Mesothelial cell of epicardium (in vitro differentiated cells): Measurements from ENCODE around the gene CCDC61. TPM values are rescaled to one million over a fixed set of nuclear protein-coding genes. Genes with fewer than 3 reads are reported as not detected.

Source experiments
- DNase-seq, 2 experiments: peaks; one replicate each; pipeline ENCODE4 v3.0.0; 2021; ENCODE audit warnings: low spot score in 2 of 2; ENCODE audit not compliant: unreplicated experiment in 2 of 2
- H3K27ac Mint-ChIP-seq: 2 replicates; pipeline ENCODE4 v1.8.0; 2021; ENCODE audit warnings: mixed read lengths
- H3K27me3 Mint-ChIP-seq: 2 replicates; pipeline ENCODE4 v1.8.0; 2021; ENCODE audit warnings: low read depth, mixed read lengths
- H3K36me3 Mint-ChIP-seq: 2 replicates; pipeline ENCODE4 v1.8.0; 2021; ENCODE audit warnings: mixed read lengths
- H3K4me1 Mint-ChIP-seq: 2 replicates; pipeline ENCODE4 v1.8.0; 2021; ENCODE audit warnings: mixed read lengths
- H3K4me3 Mint-ChIP-seq: 2 replicates; pipeline ENCODE4 v1.8.0; 2021; ENCODE audit warnings: mild to moderate bottlenecking, moderate library complexity, mixed read lengths
- H3K9me3 Mint-ChIP-seq: 2 replicates; pipeline ENCODE4 v1.8.0; 2021; ENCODE audit warnings: mixed read lengths
- total RNA-seq: library from RNA; stranded (reverse); gene quantifications from 3 replicates; pipeline ENCODE4 v1.2.1, GENCODE V29; 2021
- TF ChIP-seq, protein P1 (sequence below): fragments of 200-600 bp; sonication (generic); IDR thresholded peaks from one replicate; pipeline ENCODE4 v1.5.0; 2021; ENCODE audit warnings: antibody characterized with exemption; ENCODE audit not compliant: unreplicated experiment

Gene CCDC61
- total RNA-seq, 1 donor from 2014 or later = 22.3 TPM

DNA sequence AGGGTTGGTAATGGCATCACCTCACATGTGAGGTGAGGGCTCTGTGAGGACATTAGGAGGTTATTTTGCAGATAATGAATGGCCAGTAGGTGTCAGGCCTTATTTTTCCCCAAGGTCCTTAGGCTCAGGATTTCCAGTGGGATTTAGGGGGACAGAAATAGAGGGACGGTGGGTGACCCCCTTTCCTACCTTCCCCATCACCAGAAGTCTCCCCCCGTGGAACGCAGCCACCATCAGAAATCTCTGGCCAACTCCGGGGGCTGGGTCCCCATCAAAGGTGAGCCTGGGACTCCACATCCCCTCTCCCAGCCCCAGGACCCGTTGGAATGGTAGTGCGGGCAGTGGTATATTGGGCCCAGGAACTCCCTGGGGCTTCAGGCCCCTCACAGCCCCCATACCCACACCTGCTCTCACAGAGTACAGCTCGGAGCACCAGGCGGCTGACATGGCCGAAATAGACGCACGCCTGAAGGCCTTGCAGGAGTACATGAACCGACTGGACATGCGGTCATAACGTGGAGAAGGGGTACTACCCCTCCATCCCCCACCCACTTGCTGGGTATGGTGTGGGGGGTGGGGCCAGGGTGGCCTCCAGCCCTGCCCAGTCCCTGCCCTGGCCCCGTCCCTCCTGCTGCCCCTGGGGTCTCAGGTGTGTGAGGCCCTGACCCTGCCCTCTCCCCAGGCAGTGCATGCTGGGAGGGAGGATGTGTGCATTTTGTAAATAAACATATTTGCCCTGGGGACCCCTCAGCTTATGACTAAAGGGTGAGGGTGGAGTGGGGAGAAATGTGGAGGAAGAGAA, 22.8 kb downstream of the CCDC61 start:
- Mint-ChIP-seq H3K27me3 (peaks cover 31% of the 10 kb centered on the region), H3K4me1 (peaks cover 17% of the 10 kb centered on the region), H3K36me3 (no peaks in the 10 kb centered on the region), H3K4me3 (no peak overlapping the region), H3K27ac (no peak overlapping the region), H3K9me3 (no peaks in the 10 kb centered on the region)
- no peak for DNase-seq
- TF ChIP-seq, protein P1, sequence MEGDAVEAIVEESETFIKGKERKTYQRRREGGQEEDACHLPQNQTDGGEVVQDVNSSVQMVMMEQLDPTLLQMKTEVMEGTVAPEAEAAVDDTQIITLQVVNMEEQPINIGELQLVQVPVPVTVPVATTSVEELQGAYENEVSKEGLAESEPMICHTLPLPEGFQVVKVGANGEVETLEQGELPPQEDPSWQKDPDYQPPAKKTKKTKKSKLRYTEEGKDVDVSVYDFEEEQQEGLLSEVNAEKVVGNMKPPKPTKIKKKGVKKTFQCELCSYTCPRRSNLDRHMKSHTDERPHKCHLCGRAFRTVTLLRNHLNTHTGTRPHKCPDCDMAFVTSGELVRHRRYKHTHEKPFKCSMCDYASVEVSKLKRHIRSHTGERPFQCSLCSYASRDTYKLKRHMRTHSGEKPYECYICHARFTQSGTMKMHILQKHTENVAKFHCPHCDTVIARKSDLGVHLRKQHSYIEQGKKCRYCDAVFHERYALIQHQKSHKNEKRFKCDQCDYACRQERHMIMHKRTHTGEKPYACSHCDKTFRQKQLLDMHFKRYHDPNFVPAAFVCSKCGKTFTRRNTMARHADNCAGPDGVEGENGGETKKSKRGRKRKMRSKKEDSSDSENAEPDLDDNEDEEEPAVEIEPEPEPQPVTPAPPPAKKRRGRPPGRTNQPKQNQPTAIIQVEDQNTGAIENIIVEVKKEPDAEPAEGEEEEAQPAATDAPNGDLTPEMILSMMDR = no peak

DNA sequence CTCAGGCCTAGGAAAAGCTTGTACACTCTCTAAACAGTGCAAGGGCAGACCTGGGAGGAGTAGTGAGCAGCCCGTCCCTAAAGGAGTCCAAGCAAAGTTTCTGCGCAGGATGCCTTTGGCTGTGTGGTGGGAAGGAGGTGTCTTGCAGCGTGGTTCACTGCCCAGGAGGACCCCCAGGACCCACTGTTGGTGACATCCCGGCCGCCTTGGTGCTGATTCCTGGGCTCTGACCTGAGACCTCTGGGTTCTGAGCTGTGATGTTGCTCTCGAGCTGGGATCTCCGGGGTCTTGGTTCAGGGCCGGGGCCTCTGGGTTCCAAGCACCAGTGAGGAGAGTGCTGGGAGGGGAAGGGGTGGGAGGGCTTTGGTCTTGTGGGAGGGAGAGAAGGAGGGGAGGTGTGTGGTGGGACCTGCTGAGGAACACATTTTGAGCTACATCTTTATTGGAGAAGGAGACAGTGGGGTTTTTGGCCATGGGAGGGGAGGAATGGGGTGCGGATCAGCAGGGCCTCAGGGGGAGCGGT, 23.5 kb downstream of the CCDC61 start:
- TF ChIP-seq, protein P1 = no peak
- H3K27me3 Mint-ChIP-seq = peaks cover 25% of the 10 kb centered on the region
- no peak overlapping the region for H3K4me3 Mint-ChIP-seq
- H3K4me1 Mint-ChIP-seq = peaks cover 17% of the 10 kb centered on the region
- H3K36me3 Mint-ChIP-seq = no peaks in the 10 kb centered on the region
- H3K27ac Mint-ChIP-seq = no peak overlapping the region
- no peaks in the 10 kb centered on the region for H3K9me3 Mint-ChIP-seq
- no peak for DNase-seq

DNA sequence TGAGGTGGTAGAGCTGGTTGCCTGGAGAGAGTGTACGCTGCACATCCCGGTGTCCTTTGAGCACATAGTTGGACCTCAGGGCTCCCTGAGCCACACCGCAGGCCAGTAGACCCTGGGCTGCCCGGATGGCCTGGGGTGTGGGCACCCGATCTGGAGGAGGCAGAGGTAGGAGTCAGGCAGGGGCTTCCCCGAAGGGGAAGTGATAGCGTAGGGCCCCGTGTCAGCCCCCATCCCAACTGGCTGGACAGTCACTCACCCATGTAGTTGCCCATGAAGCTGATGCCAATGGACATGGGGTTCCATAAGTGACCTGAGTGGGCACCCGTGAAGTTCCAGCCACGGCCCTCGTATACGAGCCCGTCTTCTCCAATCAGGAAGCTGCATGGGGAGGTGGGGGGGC, 24.0 kb downstream of the CCDC61 start:
- TF ChIP-seq, protein P1 = no peak
- Mint-ChIP-seq H3K4me3 (no peak overlapping the region), H3K9me3 (no peaks in the 10 kb centered on the region), H3K27ac (no peak overlapping the region), H3K36me3 (no peaks in the 10 kb centered on the region), H3K4me1 (peaks cover 16% of the 10 kb centered on the region), H3K27me3 (peaks cover 21% of the 10 kb centered on the region)
- no peak for DNase-seq

DNA sequence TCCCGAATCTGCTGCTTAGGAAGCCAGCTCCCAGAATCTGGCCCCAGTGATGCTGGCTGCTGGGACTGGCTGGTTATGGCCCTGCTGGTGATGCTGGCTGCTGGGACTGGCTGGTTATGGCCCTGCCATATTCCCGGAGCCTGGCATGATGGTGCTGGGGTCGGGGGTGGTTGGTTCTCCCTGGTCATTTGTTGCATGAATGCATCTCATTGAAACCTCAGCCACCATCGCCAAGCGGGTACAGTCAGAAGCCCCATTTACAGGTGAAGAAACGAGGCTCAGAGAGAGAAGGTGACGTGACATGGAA, 25.5 kb downstream of the CCDC61 start:
- Mint-ChIP-seq H3K27ac (no peak overlapping the region), H3K27me3 (peaks cover 8% of the 10 kb centered on the region), H3K4me3 (no peak overlapping the region), H3K9me3 (peaks cover 4% of the 10 kb centered on the region), H3K4me1 (peaks cover 7% of the 10 kb centered on the region), H3K36me3 (no peaks in the 10 kb centered on the region)
- TF ChIP-seq, protein P1 = no peak
- no peak for DNase-seq

DNA sequence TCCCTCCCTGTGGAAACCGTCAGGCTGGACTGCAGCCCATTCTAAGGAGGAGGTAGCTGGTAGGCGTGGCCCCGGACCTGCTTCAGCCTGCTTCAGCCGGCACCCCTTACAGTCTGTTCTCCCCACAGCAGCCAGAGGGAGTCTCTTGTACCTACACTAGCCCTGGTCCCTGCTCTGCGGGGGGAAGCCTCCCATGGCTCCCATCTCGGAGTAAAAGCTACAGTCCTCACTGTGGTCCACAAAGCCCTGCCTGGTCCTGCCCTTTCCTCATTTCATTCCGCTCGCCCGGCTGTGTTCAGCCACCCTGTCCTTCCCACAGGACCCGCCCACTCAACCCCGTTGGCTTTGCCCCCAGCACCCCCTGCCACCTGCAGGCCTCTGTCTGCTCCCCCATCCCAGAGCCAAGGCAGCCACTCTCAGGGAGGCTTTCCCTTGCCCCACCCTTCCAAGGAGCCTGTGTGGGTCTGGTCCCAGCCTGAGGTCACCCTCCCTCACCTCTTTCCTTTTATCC, 26.3 kb downstream of the CCDC61 start:
- no peak for DNase-seq
- Mint-ChIP-seq H3K4me1 (peaks cover 2% of the 10 kb centered on the region), H3K27me3 (peaks cover 2% of the 10 kb centered on the region), H3K4me3 (no peak overlapping the region), H3K27ac (no peak overlapping the region), H3K36me3 (peaks cover 7% of the 10 kb centered on the region), H3K9me3 (peaks cover 11% of the 10 kb centered on the region)
- TF ChIP-seq, protein P1 = no peak
